Activated CD4-positive, alpha-beta memory T cell treated with anti-CD3 and anti-CD28 coated beads for 36 hours (primary cell): ENCODE data around the gene NAA60. TPM values are rescaled to one million over a fixed set of nuclear protein-coding genes. Genes with fewer than 3 reads are reported as not detected.

ENCODE experiments used
- CTCF ChIA-PET: fragments of 350-600 bp; sonication (Branson Sonifier 250); formaldehyde crosslinking; loops from one replicate; lab custom pipeline; 2021; ENCODE audit warnings: antibody characterized with exemption, inconsistent platforms; lab: Charles Lee
- POLR2A ChIA-PET: fragments of 350-600 bp; sonication (Branson Sonifier 250); formaldehyde crosslinking; loops from one replicate; lab custom pipeline; 2021; ENCODE audit warnings: antibody characterized with exemption; lab: Charles Lee
- DNase-seq: peaks from one replicate; pipeline ENCODE4 v3.0.0-alpha.2; 2020
- H3K27ac Mint-ChIP-seq: one replicate; pipeline ENCODE4 v1.8.0; 2021; ENCODE audit warnings: mixed read lengths
- H3K27me3 Mint-ChIP-seq: one replicate; pipeline ENCODE4 v1.8.0; 2021; ENCODE audit warnings: mixed read lengths
- H3K36me3 Mint-ChIP-seq: one replicate; pipeline ENCODE4 v1.8.0; 2021; ENCODE audit warnings: mixed read lengths
- H3K4me1 Mint-ChIP-seq: one replicate; pipeline ENCODE4 v1.8.0; 2021; ENCODE audit warnings: low read depth, mixed read lengths
- H3K4me3 Mint-ChIP-seq: one replicate; pipeline ENCODE4 v1.8.0; 2021; ENCODE audit warnings: mild to moderate bottlenecking, mixed read lengths
- H3K9me3 Mint-ChIP-seq: one replicate; pipeline ENCODE4 v1.8.0; 2021; ENCODE audit warnings: mixed read lengths
- intact Hi-C: fragments of 100-400 bp; cut with micrococcal nuclease; formaldehyde crosslinking; loops from one replicate; pipeline ENCODE4 v1.15.1; 2023
- total RNA-seq, 2 experiments: library from RNA; stranded (reverse); gene quantifications; one replicate each; pipeline ENCODE4 v1.2.3, GENCODE V29; 2021

NAA60 gene
- total RNA-seq, 2 experiments from 2014 or later, result 26.9 to 34.1 TPM

- H3K4me1 Mint-ChIP-seq, result peaks cover 29% of the 10 kb centered on the region
- H3K36me3 Mint-ChIP-seq, result peaks cover 14% of the 10 kb centered on the region
- CTCF ChIA-PET, result no interaction called here
- H3K4me3 Mint-ChIP-seq, result no peak overlapping the region
- intact Hi-C loops, result no loop called here
- POLR2A ChIA-PET, result no interaction called here
- H3K27me3 Mint-ChIP-seq, result no peaks in the 10 kb centered on the region
- no peak overlapping the region for H3K27ac Mint-ChIP-seq
- no peak for DNase-seq
- peaks cover 2% of the 10 kb centered on the region for H3K9me3 Mint-ChIP-seq
Measured at GRCh38 chr16:3476409-3476808, 32.9 kb downstream of the NAA60 start.

GRCh38 chr16:3478242-3478925 is 34.9 kb downstream of the NAA60 start:
- Mint-ChIP-seq H3K36me3 (peaks cover 19% of the 10 kb centered on the region), H3K4me1 (peaks cover 14% of the 10 kb centered on the region), H3K27me3 (no peaks in the 10 kb centered on the region), H3K27ac (peak overlapping the region; percentile 33), H3K4me3 (no peak overlapping the region), H3K9me3 (no peaks in the 10 kb centered on the region)
- intact Hi-C loops, result no loop called here
- ChIA-PET POLR2A (no interaction called here), CTCF (no interaction called here)
- no peak for DNase-seq

DNA sequence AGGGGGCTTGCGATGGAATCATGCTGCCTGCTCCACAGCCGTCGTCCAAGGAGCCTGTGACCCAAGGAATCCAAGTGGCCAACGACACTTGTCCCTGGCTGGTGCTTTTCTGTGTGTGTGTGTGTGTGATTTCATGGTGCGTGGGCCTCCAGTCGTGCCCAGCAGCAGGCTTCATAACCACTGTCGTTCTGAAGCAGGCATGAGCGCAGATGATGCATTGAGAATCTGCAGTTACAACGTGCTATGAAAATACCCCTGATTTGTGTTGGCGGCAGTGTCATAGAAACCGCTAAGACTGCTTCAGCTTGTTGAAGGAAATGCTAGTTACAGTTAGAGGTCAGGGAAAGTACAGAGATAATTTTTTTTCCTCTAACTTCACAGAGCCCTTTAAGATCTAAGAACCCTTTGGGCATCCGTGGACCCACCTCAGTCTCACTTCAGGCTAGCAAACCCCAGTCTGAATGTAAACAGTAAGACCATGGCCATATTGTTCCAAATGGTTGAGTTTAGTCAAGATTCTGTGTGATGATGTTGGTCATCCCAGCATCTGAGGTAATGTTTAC is 36.3 kb downstream of the NAA60 start:
- Mint-ChIP-seq H3K4me1 (peaks cover 14% of the 10 kb centered on the region), H3K4me3 (no peak overlapping the region), H3K27ac (peak overlapping the region; percentile 71), H3K27me3 (no peaks in the 10 kb centered on the region), H3K9me3 (no peaks in the 10 kb centered on the region), H3K36me3 (peaks cover 20% of the 10 kb centered on the region)
- intact Hi-C loops, result no loop called here
- DNase-seq, result peak; percentile 46
- ChIA-PET CTCF (no interaction called here), POLR2A (no interaction called here)

- Mint-ChIP-seq H3K9me3 (no peaks in the 10 kb centered on the region), H3K4me1 (peaks cover 10% of the 10 kb centered on the region), H3K27ac (no peak overlapping the region), H3K27me3 (no peaks in the 10 kb centered on the region), H3K4me3 (no peak overlapping the region), H3K36me3 (peaks cover 22% of the 10 kb centered on the region)
- CTCF ChIA-PET, result no interaction called here
- DNase-seq, result no peak
- intact Hi-C loops, result no loop called here
- POLR2A ChIA-PET, result no interaction called here
Measured at GRCh38 chr16:3480901-3481695, 37.6 kb downstream of the NAA60 start.

- Mint-ChIP-seq H3K9me3 (no peaks in the 10 kb centered on the region), H3K36me3 (peaks cover 22% of the 10 kb centered on the region), H3K4me3 (no peak overlapping the region), H3K27me3 (no peaks in the 10 kb centered on the region), H3K27ac (no peak overlapping the region), H3K4me1 (peaks cover 10% of the 10 kb centered on the region)
- DNase-seq, result no peak
- ChIA-PET POLR2A (no interaction called here), CTCF (no interaction called here)
- intact Hi-C loops, result no loop called here
Measured at GRCh38 chr16:3481696-3482658, 38.5 kb downstream of the NAA60 start.

DNA sequence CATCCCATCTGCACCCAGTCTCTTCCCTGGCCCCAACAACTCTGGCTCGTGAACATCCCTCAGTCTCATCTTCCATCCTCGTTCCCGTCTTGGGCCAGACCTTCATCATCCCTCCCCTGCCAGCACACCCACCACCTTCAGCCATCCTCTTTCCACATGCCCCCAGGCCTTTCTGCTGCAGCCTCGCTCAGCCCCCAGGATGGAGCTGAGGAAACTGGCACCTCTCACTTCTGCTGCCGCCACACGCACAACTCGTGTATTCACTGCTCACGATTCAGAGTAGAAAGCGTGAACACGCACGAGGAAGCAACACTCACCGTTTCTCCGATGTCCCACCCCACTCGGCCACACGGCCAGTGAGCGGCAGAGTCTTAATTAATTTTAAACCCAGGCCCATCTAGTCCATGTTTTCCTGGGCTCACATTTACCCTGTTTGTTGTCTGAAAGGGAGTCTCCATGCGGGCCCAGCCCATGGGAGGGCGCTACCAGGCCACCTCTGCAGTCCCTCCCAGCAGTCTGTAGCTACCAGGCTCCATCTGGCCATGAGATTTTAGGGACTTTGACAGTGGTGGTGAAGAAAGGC is 39.3 kb downstream of the NAA60 start:
- H3K27ac Mint-ChIP-seq, result no peak overlapping the region
- no peak for DNase-seq
- H3K4me1 Mint-ChIP-seq, result peaks cover 10% of the 10 kb centered on the region
- CTCF ChIA-PET, result no interaction called here
- H3K4me3 Mint-ChIP-seq, result no peak overlapping the region
- POLR2A ChIA-PET, result no interaction called here
- H3K9me3 Mint-ChIP-seq, result no peaks in the 10 kb centered on the region
- peaks cover 22% of the 10 kb centered on the region for H3K36me3 Mint-ChIP-seq
- intact Hi-C loops, result no loop called here
- no peaks in the 10 kb centered on the region for H3K27me3 Mint-ChIP-seq

DNA sequence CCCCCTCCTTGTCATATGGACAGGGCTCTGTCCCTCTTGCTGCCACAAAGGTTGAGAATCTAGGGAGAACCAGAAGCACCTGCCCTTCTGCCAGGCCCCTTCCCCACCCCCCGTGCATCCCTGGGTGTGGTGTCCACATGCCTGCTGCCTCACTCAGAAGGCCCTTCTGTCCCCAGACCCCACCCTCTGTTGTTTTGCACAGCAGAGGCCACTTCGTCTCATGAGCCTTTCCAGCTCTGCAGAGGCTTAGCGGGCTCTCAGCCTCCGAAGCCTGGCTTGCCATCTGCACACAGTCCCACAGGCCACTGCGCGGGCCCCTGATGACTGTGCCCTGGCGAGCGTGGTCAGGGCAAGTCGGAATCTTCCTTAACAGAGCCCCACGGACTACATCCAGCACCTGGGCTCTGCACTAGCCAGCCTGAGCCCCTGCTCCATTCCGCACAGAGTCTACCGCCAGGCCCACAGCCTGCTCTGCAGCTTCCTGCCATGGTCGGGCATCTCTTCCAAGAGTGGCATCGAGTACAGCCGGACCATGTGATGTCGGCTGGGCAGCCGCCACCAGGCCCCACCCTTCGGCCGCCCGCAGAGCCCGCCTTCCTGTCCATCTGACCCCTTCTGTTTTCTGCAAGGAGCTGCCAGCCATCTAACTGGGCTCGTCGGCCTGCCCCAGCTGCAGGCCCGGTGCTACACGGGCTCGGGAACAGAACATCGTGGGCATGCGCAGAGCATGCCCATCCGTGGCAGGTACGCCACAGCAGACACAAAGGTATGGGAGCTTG is 41.0 kb downstream of the NAA60 start:
- ChIA-PET CTCF (no interaction called here), POLR2A (no interaction called here)
- peaks cover 22% of the 10 kb centered on the region for H3K36me3 Mint-ChIP-seq
- intact Hi-C loops, result no loop called here
- H3K4me1 Mint-ChIP-seq, result peaks cover 7% of the 10 kb centered on the region
- H3K27ac Mint-ChIP-seq, result no peak overlapping the region
- DNase-seq, result no peak
- no peaks in the 10 kb centered on the region for H3K9me3 Mint-ChIP-seq
- no peak overlapping the region for H3K4me3 Mint-ChIP-seq
- H3K27me3 Mint-ChIP-seq, result no peaks in the 10 kb centered on the region

GRCh38 chr16:3485097-3485745 is 41.7 kb downstream of the NAA60 start:
- ChIA-PET CTCF (no interaction called here), POLR2A (no interaction called here)
- Mint-ChIP-seq H3K27ac (no peak overlapping the region), H3K9me3 (no peaks in the 10 kb centered on the region), H3K4me3 (no peak overlapping the region), H3K36me3 (peaks cover 22% of the 10 kb centered on the region), H3K27me3 (no peaks in the 10 kb centered on the region), H3K4me1 (no peaks in the 10 kb centered on the region)
- no peak for DNase-seq
- intact Hi-C loops, result no loop called here

DNA sequence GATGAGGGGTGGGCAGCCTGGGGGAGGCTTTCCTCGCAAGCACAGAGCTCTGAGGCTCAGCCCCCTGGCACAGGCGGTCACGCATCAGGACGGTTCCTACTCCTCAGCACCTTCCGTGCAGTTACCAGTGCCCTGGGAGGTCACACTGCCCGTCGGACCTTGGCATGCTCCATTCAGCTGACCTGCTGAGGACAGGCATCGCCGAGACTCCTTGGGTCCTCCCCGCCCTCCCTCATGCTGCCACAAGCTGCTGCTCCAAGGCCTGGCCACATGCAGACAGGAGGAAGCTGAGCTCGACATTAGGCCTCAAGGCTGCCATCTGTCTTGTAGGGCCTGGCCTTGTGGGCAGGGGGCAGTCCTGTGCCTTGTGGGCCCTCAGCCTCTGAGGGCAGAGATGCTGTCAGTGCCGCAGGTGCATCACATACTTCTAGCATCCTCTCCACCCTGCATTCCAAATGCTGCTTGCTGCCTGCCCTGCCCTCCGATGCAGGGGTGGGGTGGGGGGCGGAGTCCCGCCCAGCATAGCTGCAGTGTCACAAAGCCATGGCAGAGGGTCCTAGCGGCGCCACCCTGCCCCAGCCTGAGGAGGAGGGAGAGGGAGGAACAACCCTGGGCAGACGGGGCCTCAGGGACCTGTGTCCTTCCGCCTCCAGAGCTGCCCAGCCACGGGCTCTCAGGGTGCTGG is 42.5 kb downstream of the NAA60 start:
- intact Hi-C loops, result no loop called here
- ChIA-PET CTCF (no interaction called here), POLR2A (no interaction called here)
- peaks cover 20% of the 10 kb centered on the region for H3K36me3 Mint-ChIP-seq
- DNase-seq, result no peak
- no peaks in the 10 kb centered on the region for H3K27me3 Mint-ChIP-seq
- H3K4me1 Mint-ChIP-seq, result no peaks in the 10 kb centered on the region
- H3K27ac Mint-ChIP-seq, result no peak overlapping the region
- no peak overlapping the region for H3K4me3 Mint-ChIP-seq
- H3K9me3 Mint-ChIP-seq, result no peaks in the 10 kb centered on the region

- Mint-ChIP-seq H3K36me3 (peaks cover 13% of the 10 kb centered on the region), H3K4me1 (no peaks in the 10 kb centered on the region)
Measured at GRCh38 chr16:3486506-3487215, 43.2 kb downstream of the NAA60 start.

More at GRCh38 chr16:3486506-3487215, 43.2 kb downstream of the NAA60 start:
- DNase-seq, result no peak
- H3K27ac Mint-ChIP-seq, result no peak overlapping the region
- ChIA-PET POLR2A (no interaction called here), CTCF (no interaction called here)
- intact Hi-C loops, result no loop called here
- H3K4me3 Mint-ChIP-seq, result no peak overlapping the region
- no peaks in the 10 kb centered on the region for H3K9me3 Mint-ChIP-seq
- no peaks in the 10 kb centered on the region for H3K27me3 Mint-ChIP-seq
